Measurements from ENCODE around the gene APC. TPM values are rescaled to one million over a fixed set of nuclear protein-coding genes. Genes with fewer than 3 reads are reported as not detected.
"Not testable (repeated sequence)": the region's sequence is repeated elsewhere in the genome, so short reads cannot be mapped to it uniquely, and the experiment has no call there.

Gene APC
- total RNA-seq, 2 experiments from 2014 or later, result 21.8 to 22.8 TPM

DNA sequence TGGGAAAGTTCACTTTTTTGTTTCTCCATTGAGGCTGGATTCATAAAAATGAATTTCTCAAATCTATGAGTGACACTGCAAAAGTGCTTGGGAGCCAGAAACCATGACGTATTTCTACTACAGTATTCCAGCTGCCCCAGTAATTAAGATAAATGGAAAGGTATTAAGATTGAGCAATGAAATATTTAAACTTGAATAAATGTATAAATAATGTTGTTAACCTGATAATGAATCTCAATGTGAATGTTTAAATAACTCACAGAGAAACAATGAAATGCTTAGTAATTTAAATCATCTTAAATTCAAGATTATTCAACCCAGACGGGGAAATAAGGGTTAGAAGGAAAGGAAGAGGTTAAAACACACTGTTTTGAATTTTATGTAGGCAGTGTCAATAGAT, 112.2 kb downstream of the APC start:
- H3K36me3 Mint-ChIP-seq (ENCODE audit: low read depth), result no peaks in the 10 kb centered on the region
- Histone ChIP-seq H3K27ac (ENCODE audit: low read depth in 1 of 2, low read length in 2 of 2) (no peak overlapping the region), H3K4me3 (ENCODE audit: low read length) (no peak overlapping the region), H3K9me3 (ENCODE audit: control insufficient read depth in 1 of 2, insufficient read depth in 1 of 2, low read length in 2 of 2) (peaks cover 0 to 10% of the 10 kb centered on the region in 2 experiments), H3K36me3 (ENCODE audit: insufficient read depth, low read length) (no peaks in the 10 kb centered on the region), H3K4me1 (ENCODE audit: insufficient read depth, low read length) (peaks cover 4% of the 10 kb centered on the region), H3K27me3 (ENCODE audit: control insufficient read depth in 1 of 2, insufficient read depth in 2 of 2, low read length in 2 of 2) (peaks cover 6 to 8% of the 10 kb centered on the region in 2 experiments)
- peaks cover 4% of the 10 kb centered on the region for H3K9me3 Mint-ChIP-seq
- intact Hi-C loops (cut with DNase I, micrococcal nuclease), result loop anchor here (5.0 kb wide), 1 partner anchor 298 kb away; no protein-coding TSS in a partner anchor
- H3K27ac Mint-ChIP-seq, result no peak overlapping the region
- TF ChIP-seq, protein P1, sequence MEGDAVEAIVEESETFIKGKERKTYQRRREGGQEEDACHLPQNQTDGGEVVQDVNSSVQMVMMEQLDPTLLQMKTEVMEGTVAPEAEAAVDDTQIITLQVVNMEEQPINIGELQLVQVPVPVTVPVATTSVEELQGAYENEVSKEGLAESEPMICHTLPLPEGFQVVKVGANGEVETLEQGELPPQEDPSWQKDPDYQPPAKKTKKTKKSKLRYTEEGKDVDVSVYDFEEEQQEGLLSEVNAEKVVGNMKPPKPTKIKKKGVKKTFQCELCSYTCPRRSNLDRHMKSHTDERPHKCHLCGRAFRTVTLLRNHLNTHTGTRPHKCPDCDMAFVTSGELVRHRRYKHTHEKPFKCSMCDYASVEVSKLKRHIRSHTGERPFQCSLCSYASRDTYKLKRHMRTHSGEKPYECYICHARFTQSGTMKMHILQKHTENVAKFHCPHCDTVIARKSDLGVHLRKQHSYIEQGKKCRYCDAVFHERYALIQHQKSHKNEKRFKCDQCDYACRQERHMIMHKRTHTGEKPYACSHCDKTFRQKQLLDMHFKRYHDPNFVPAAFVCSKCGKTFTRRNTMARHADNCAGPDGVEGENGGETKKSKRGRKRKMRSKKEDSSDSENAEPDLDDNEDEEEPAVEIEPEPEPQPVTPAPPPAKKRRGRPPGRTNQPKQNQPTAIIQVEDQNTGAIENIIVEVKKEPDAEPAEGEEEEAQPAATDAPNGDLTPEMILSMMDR (IDR thresholded peaks at IDR 0.05), result no peak
- ATAC-seq (ENCODE audit: poor library complexity) (no peak), DNase-seq (no peak)
- H3K4me1 Mint-ChIP-seq (ENCODE audit: low read depth), result peaks cover 4% of the 10 kb centered on the region
- POLR2A ChIA-PET, result no interaction called here
- CTCF ChIA-PET, result no interaction called here
- H3K27me3 Mint-ChIP-seq, result peaks cover 23% of the 10 kb centered on the region
- no peak overlapping the region for H3K4me3 Mint-ChIP-seq

GRCh38 chr5:112854651-112855050, 117.0 kb downstream of the APC start:
- TF ChIP-seq, protein P1 (IDR thresholded peaks at IDR 0.05), result no peak
- peaks cover 46% of the 10 kb centered on the region for H3K27me3 Mint-ChIP-seq
- ATAC-seq (ENCODE audit: poor library complexity) (no peak), DNase-seq (no peak)
- ChIA-PET POLR2A (no interaction called here), CTCF (no interaction called here)
- no peak overlapping the region for H3K27ac Mint-ChIP-seq
- peaks cover 9% of the 10 kb centered on the region for H3K9me3 Mint-ChIP-seq
- H3K4me3 Mint-ChIP-seq, result no peak overlapping the region
- Histone ChIP-seq H3K9me3 (ENCODE audit: control insufficient read depth in 1 of 2, insufficient read depth in 1 of 2, low read length in 2 of 2) (peaks cover 0 to 11% of the 10 kb centered on the region in 2 experiments), H3K4me1 (ENCODE audit: insufficient read depth, low read length) (no peaks in the 10 kb centered on the region), H3K27ac (ENCODE audit: low read depth in 1 of 2, low read length in 2 of 2) (no peak overlapping the region), H3K4me3 (ENCODE audit: low read length) (no peak overlapping the region), H3K27me3 (ENCODE audit: control insufficient read depth in 1 of 2, insufficient read depth in 2 of 2, low read length in 2 of 2) (peaks cover 10 to 17% of the 10 kb centered on the region in 2 experiments), H3K36me3 (ENCODE audit: insufficient read depth, low read length) (no peaks in the 10 kb centered on the region)
- H3K4me1 Mint-ChIP-seq (ENCODE audit: low read depth), result no peaks in the 10 kb centered on the region
- no peaks in the 10 kb centered on the region for H3K36me3 Mint-ChIP-seq (ENCODE audit: low read depth)
- intact Hi-C loops (cut with DNase I, micrococcal nuclease), result no loop called here

DNA sequence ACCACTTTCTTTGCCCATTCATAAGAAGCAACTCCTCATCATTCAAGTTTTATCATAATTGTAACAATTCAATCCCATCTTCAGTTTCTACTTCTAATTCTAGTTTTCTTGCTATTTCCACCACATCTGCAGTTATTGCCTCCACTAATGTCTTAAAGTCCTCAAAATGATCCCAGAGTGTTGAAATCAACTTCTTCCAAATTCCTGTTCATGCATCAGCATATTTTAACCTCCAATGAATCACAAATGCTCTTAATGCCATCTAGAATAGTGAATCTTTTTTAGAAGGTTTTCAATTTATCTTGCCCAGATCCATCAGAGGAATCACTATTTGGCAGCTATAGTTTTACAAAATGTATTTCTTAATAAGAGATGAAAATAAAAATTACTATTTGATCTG, 120.2 kb downstream of the APC start:
- peaks cover 16% of the 10 kb centered on the region for H3K4me1 ChIP-seq (ENCODE audit: insufficient read depth, low read length)
- no peak overlapping the region for H3K27ac ChIP-seq (ENCODE audit: low read depth in 1 of 2, low read length in 2 of 2)
- H3K9me3 ChIP-seq (ENCODE audit: control insufficient read depth in 1 of 2, insufficient read depth in 1 of 2, low read length in 2 of 2), result peaks cover 0 to 11% of the 10 kb centered on the region in 2 experiments
- intact Hi-C loops (cut with DNase I, micrococcal nuclease), result no loop called here
- Mint-ChIP-seq H3K9me3 (peaks cover 9% of the 10 kb centered on the region), H3K36me3 (ENCODE audit: low read depth) (peaks cover 17% of the 10 kb centered on the region), H3K27me3 (peaks cover 35% of the 10 kb centered on the region), H3K27ac (no peak overlapping the region), H3K4me3 (no peak overlapping the region), H3K4me1 (ENCODE audit: low read depth) (peaks cover 25% of the 10 kb centered on the region)
- POLR2A ChIA-PET, result no interaction called here
- TF ChIP-seq, protein P1 (IDR thresholded peaks at IDR 0.05), result no peak
- DNase-seq (no peak), ATAC-seq (ENCODE audit: poor library complexity) (no peak)
- CTCF ChIA-PET, result no interaction called here
- peaks cover 10 to 17% of the 10 kb centered on the region in 2 experiments for H3K27me3 ChIP-seq (ENCODE audit: control insufficient read depth in 1 of 2, insufficient read depth in 2 of 2, low read length in 2 of 2)
- no peak overlapping the region for H3K4me3 ChIP-seq (ENCODE audit: low read length)
- H3K36me3 ChIP-seq (ENCODE audit: insufficient read depth, low read length), result peaks cover under 1% of the 10 kb centered on the region

GRCh38 chr5:112860571-112860928, 122.9 kb downstream of the APC start:
- DNase-seq, result not testable (repeated sequence)

More at GRCh38 chr5:112860571-112860928, 122.9 kb downstream of the APC start:
- peak overlapping the region; percentile 92 for H3K4me3 Mint-ChIP-seq
- Histone ChIP-seq H3K4me3 (ENCODE audit: low read length) (peak overlapping the region; percentile 94), H3K4me1 (ENCODE audit: insufficient read depth, low read length) (peaks cover 24% of the 10 kb centered on the region), H3K27ac (ENCODE audit: low read depth in 1 of 2, low read length in 2 of 2) (peak overlapping the region; percentile 65 to 88), H3K36me3 (ENCODE audit: insufficient read depth, low read length) (peaks cover 27% of the 10 kb centered on the region)
- peaks cover 17% of the 10 kb centered on the region for H3K27me3 Mint-ChIP-seq
- intact Hi-C loops (cut with DNase I, micrococcal nuclease), result loop anchor here (2.0 to 10.0 kb wide), 6 partner anchors 62 to 654 kb away; partner anchors contain the start of genes REEP5 (in 2 of the 2), DCP2 (in 1 of the 2) and YTHDC2 (in 1 of the 2)
- ChIA-PET CTCF (interaction anchor here (0.9 to 2.1 kb wide), 5 partner anchors 12 to 119 kb away, joined by 3 to 14 read pairs (median 5); partner anchors contain the start of gene DCP2), POLR2A (interaction anchor here (0.9 to 1.9 kb wide), 15 partner anchors 9 to 655 kb away, joined by 3 to 21 read pairs (median 5); partner anchors contain the start of genes DCP2 and REEP5)
- not testable (repeated sequence) for ATAC-seq (ENCODE audit: poor library complexity); H3K27me3 ChIP-seq (ENCODE audit: control insufficient read depth in 1 of 2, insufficient read depth in 2 of 2, low read length in 2 of 2); H3K9me3 ChIP-seq (ENCODE audit: control insufficient read depth in 1 of 2, insufficient read depth in 1 of 2, low read length in 2 of 2); H3K9me3 Mint-ChIP-seq
- H3K4me1 Mint-ChIP-seq (ENCODE audit: low read depth), result peaks cover 36% of the 10 kb centered on the region
- H3K36me3 Mint-ChIP-seq (ENCODE audit: low read depth), result peaks cover 30% of the 10 kb centered on the region
- peak overlapping the region; percentile 93 for H3K27ac Mint-ChIP-seq

Measured in CD4-positive, alpha-beta T cell (primary cell).